H9 (cell line): Measurements from ENCODE around the gene MYO1E. TPM values are rescaled to one million over a fixed set of nuclear protein-coding genes. Genes with fewer than 3 reads are reported as not detected.

Experiments
- DNase-seq: peaks from one replicate; pipeline ENCODE4 v3.0.0-alpha.2; 2017
- H2AFZ ChIP-seq: one replicate; pipeline ENCODE4 v1.6.1; 2013; ENCODE audit warnings: mild to moderate bottlenecking, low read length, control low read depth, moderate library complexity
- H2AK5ac ChIP-seq: 2 replicates; pipeline ENCODE4 v1.6.1; 2013; ENCODE audit warnings: low read length, control low read depth, mixed read lengths; ENCODE audit not compliant: insufficient read length
- H2BK120ac ChIP-seq: one replicate; pipeline ENCODE4 v1.6.1; 2013; ENCODE audit warnings: low read depth, mild to moderate bottlenecking, low read length, control low read depth, inconsistent platforms; ENCODE audit not compliant: poor library complexity, severe bottlenecking
- H2BK12ac ChIP-seq: 2 replicates; pipeline ENCODE4 v1.6.1; 2013; ENCODE audit warnings: low read length, control low read depth, mixed read lengths, low read depth; ENCODE audit not compliant: insufficient read length
- H2BK15ac ChIP-seq: 2 replicates; pipeline ENCODE4 v1.6.1; 2013; ENCODE audit warnings: low read depth, low read length, control low read depth
- H2BK20ac ChIP-seq: one replicate; pipeline ENCODE4 v1.6.1; 2013; ENCODE audit warnings: low read depth, mild to moderate bottlenecking, low read length, control low read depth, inconsistent platforms; ENCODE audit not compliant: poor library complexity, severe bottlenecking
- H2BK5ac ChIP-seq: 2 replicates; pipeline ENCODE4 v1.6.1; 2013; ENCODE audit warnings: low read length, control low read depth, mixed read lengths; ENCODE audit not compliant: insufficient read length
- H3K14ac ChIP-seq: 2 replicates; pipeline ENCODE4 v1.6.1; 2013; ENCODE audit warnings: low read length, control low read depth; ENCODE audit not compliant: insufficient read depth
- H3K18ac ChIP-seq: 2 replicates; pipeline ENCODE4 v1.6.1; 2013; ENCODE audit warnings: low read depth, mild to moderate bottlenecking, mixed read lengths, low read length, control low read depth; ENCODE audit not compliant: insufficient read length
- H3K23ac ChIP-seq: 2 replicates; pipeline ENCODE4 v1.6.1; 2013; ENCODE audit warnings: low read length, control low read depth, mixed read lengths, low read depth; ENCODE audit not compliant: insufficient read length
- H3K23me2 ChIP-seq: 2 replicates; pipeline ENCODE4 v1.6.1; 2013; ENCODE audit warnings: low read depth, mild to moderate bottlenecking, mixed read lengths, low read length, control low read depth; ENCODE audit not compliant: insufficient read length, poor library complexity, severe bottlenecking
- H3K27ac ChIP-seq: 2 replicates; pipeline ENCODE4 v1.5.1; 2013; ENCODE audit warnings: low read length, control low read depth, mixed read lengths, low read depth; ENCODE audit not compliant: insufficient read length
- H3K27me3 ChIP-seq: 2 replicates; pipeline ENCODE4 v1.6.1; 2013; ENCODE audit warnings: low read length, control low read depth, inconsistent platforms; ENCODE audit not compliant: insufficient read depth
- H3K4ac ChIP-seq: 2 replicates; pipeline ENCODE4 v1.6.1; 2013; ENCODE audit warnings: low read depth, mild to moderate bottlenecking, control low read depth, inconsistent platforms, low read length, moderate library complexity
- H3K4me1 ChIP-seq: 2 replicates; pipeline ENCODE4 v1.6.1; 2013; ENCODE audit warnings: low read length, control low read depth, inconsistent platforms; ENCODE audit not compliant: insufficient read depth
- H3K4me2 ChIP-seq: 2 replicates; pipeline ENCODE4 v1.6.1; 2013; ENCODE audit warnings: low read length, control low read depth, mixed read lengths; ENCODE audit not compliant: insufficient read length, insufficient read depth
- H3K56ac ChIP-seq: 2 replicates; pipeline ENCODE4 v1.6.1; 2013; ENCODE audit warnings: low read depth, mild to moderate bottlenecking, mixed read lengths, low read length, control low read depth; ENCODE audit not compliant: insufficient read length
- H3K79me1 ChIP-seq: 2 replicates; pipeline ENCODE4 v1.6.1; 2013; ENCODE audit warnings: low read depth, mild to moderate bottlenecking, moderate library complexity, low read length, control low read depth, inconsistent platforms; ENCODE audit not compliant: insufficient read depth, poor library complexity, severe bottlenecking
- H3K79me2 ChIP-seq: 2 replicates; pipeline ENCODE4 v1.6.1; 2013; ENCODE audit warnings: low read length, control low read depth, inconsistent platforms; ENCODE audit not compliant: insufficient read depth
- H3K9ac ChIP-seq: 2 replicates; pipeline ENCODE4 v1.6.1; 2013; ENCODE audit warnings: low read length, control low read depth, mixed read lengths; ENCODE audit not compliant: insufficient read length; ENCODE audit errors: extremely low read depth
- H3K9me3 ChIP-seq: one replicate; pipeline ENCODE4 v1.6.1; 2013; ENCODE audit warnings: low read depth, low read length, inconsistent platforms; ENCODE audit not compliant: control insufficient read depth
- H3T11ph ChIP-seq: one replicate; pipeline ENCODE4 v1.6.1; 2013; ENCODE audit warnings: mild to moderate bottlenecking, low read length, control low read depth, inconsistent platforms
- H4K20me1 ChIP-seq: one replicate; pipeline ENCODE4 v1.6.1; 2013; ENCODE audit not compliant: control insufficient read depth, insufficient read length, insufficient read depth
- H4K5ac ChIP-seq: 2 replicates; pipeline ENCODE4 v1.6.1; 2013; ENCODE audit warnings: low read depth, mild to moderate bottlenecking, mixed read lengths, low read length, control low read depth; ENCODE audit not compliant: insufficient read length
- H4K8ac ChIP-seq: replicated peaks from 2 replicates; pipeline ENCODE4 v1.6.1; 2013; ENCODE audit warnings: low read length, control low read depth, mixed read lengths, low read depth; ENCODE audit not compliant: insufficient read length
- H4K91ac ChIP-seq: 2 replicates; pipeline ENCODE4 v1.6.1; 2013; ENCODE audit warnings: low read depth, mild to moderate bottlenecking, moderate library complexity, mixed read lengths, low read length, control low read depth; ENCODE audit not compliant: insufficient read length
- H3K27ac Mint-ChIP-seq, 3 experiments: 2 replicates in 2 of 3; 3 replicates in 1 of 3; pipeline ENCODE4 v1.8.0; 2020 to 2021; ENCODE audit warnings: mixed read lengths in 3 of 3, mild to moderate bottlenecking in 1 of 3, moderate library complexity in 1 of 3
- H3K27me3 Mint-ChIP-seq: 2 replicates; pipeline ENCODE4 v1.8.0; 2021; ENCODE audit warnings: low read depth, mild to moderate bottlenecking, moderate library complexity, mixed read lengths
- H3K36me3 Mint-ChIP-seq, 3 experiments: 2 replicates in 2 of 3; 3 replicates in 1 of 3; pipeline ENCODE4 v1.8.0; 2020 to 2021; ENCODE audit warnings: low read depth in 3 of 3, mixed read lengths in 3 of 3; ENCODE audit not compliant: insufficient read depth in 1 of 3
- H3K4me1 Mint-ChIP-seq, 2 experiments: 2 replicates each; pipeline ENCODE4 v1.8.0; 2020; ENCODE audit warnings: mixed read lengths in 2 of 2
- H3K4me3 Mint-ChIP-seq, 2 experiments: 2 replicates in 1 of 2; 3 replicates in 1 of 2; pipeline ENCODE4 v1.8.0; 2020 to 2021; ENCODE audit warnings: mild to moderate bottlenecking in 2 of 2, mixed read lengths in 2 of 2, moderate library complexity in 1 of 2
- H3K9me3 Mint-ChIP-seq, 2 experiments: 2 replicates in 1 of 2; 3 replicates in 1 of 2; pipeline ENCODE4 v1.8.0; 2020; ENCODE audit warnings: mild to moderate bottlenecking in 2 of 2, mixed read lengths in 2 of 2, moderate library complexity in 1 of 2
- total RNA-seq: library from RNA; stranded (reverse); gene quantifications from 2 replicates; pipeline ENCODE4 v1.2.1, GENCODE V29; 2021
- TF ChIP-seq, protein P1 (sequence below): fragments of 200-600 bp; sonication (generic); conservative IDR thresholded peaks from 3 replicates; pipeline ENCODE4 v1.8.0; 2021; ENCODE audit warnings: antibody characterized with exemption, mild to moderate bottlenecking

Gene MYO1E
- total RNA-seq, 1 experiment from 2014 or later = 235 TPM

DNA sequence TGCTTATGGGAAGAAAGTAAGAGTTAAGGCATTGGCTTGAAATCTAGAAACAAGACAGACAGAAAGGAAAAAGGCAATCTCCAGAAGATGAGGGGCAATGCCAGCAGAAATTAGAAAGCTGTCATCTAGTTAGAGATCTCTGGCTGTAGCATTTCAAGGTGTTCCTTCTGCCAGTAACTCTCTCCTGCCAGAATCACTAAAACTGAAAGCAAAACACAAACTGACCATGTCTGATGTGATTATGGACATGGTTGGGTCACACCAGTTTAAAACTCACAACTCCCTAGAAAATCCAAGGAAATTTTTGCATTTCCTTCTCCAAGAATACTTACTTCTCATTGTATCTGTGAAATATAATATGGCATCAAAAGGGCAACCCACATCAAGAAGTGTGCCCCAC is 83.1 kb downstream of the MYO1E start:
- no peak overlapping the region for H3K27ac Mint-ChIP-seq
- TF ChIP-seq, protein P1, sequence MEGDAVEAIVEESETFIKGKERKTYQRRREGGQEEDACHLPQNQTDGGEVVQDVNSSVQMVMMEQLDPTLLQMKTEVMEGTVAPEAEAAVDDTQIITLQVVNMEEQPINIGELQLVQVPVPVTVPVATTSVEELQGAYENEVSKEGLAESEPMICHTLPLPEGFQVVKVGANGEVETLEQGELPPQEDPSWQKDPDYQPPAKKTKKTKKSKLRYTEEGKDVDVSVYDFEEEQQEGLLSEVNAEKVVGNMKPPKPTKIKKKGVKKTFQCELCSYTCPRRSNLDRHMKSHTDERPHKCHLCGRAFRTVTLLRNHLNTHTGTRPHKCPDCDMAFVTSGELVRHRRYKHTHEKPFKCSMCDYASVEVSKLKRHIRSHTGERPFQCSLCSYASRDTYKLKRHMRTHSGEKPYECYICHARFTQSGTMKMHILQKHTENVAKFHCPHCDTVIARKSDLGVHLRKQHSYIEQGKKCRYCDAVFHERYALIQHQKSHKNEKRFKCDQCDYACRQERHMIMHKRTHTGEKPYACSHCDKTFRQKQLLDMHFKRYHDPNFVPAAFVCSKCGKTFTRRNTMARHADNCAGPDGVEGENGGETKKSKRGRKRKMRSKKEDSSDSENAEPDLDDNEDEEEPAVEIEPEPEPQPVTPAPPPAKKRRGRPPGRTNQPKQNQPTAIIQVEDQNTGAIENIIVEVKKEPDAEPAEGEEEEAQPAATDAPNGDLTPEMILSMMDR = no peak
- H2BK120ac ChIP-seq = no peak overlapping the region

More for the DNA sequence above, 83.1 kb downstream of the MYO1E start:
- no peaks in the 10 kb centered on the region for H4K20me1 ChIP-seq
- H3K14ac ChIP-seq = no peak overlapping the region
- H3K4me1 ChIP-seq = peaks cover 5% of the 10 kb centered on the region; the same call in 1 of the 2 replicates
- H3K4me2 ChIP-seq = no peak overlapping the region
- no peak overlapping the region for H3K18ac ChIP-seq
- no peak overlapping the region for H2BK20ac ChIP-seq
- H2AK5ac ChIP-seq = no peak overlapping the region
- H4K8ac ChIP-seq = no peak overlapping the region
- H3T11ph ChIP-seq = no peak overlapping the region
- no peaks in the 10 kb centered on the region for H3K9me3 ChIP-seq
- Mint-ChIP-seq H3K4me3 (no peak overlapping the region), H3K4me1 (peaks cover 35 to 37% of the 10 kb centered on the region in 2 experiments), H3K9me3 (no peaks in the 10 kb centered on the region), H3K36me3 (peaks cover 0 to 6% (median 3%) of the 10 kb centered on the region in 3 experiments; a peak in 4 of 7 replicates), H3K27me3 (no peaks in the 10 kb centered on the region)
- no peaks in the 10 kb centered on the region for H3K27me3 ChIP-seq
- no peak overlapping the region for H4K91ac ChIP-seq
- no peak overlapping the region for H2AFZ ChIP-seq
- 0 out of 2 replicates have a peak, but pooled peaks cover 2% of the 10 kb centered on the region for H3K79me2 ChIP-seq
- DNase-seq = no peak
- no peak overlapping the region for H3K56ac ChIP-seq
- H2BK15ac ChIP-seq = no peak overlapping the region
- H3K27ac ChIP-seq = no peak overlapping the region
- no peak overlapping the region for H2BK5ac ChIP-seq
- no peak overlapping the region for H3K9ac ChIP-seq
- peaks cover 5% of the 10 kb centered on the region for H3K79me1 ChIP-seq
- no peak overlapping the region for H3K23ac ChIP-seq
- H3K23me2 ChIP-seq = no peaks in the 10 kb centered on the region
- H4K5ac ChIP-seq = no peak overlapping the region
- H2BK12ac ChIP-seq = no peak overlapping the region
- H3K4ac ChIP-seq = no peak overlapping the region
